Measurements from ENCODE around the gene PIP5K1C. TPM values are rescaled to one million over a fixed set of nuclear protein-coding genes. Genes with fewer than 3 reads are reported as not detected.

Gene PIP5K1C
- total and polyA plus RNA-seq, 9 of the 15 experiments (the other 6 are each of a cell fraction or from before 2014, with no cell fraction given), result 0.38 to 22.1 (median 4.1) TPM

- TF ChIP-seq GABPA (tag; conservative IDR thresholded peaks at IDR 0.05; ENCODE audit: low read depth) (no peak), KAT7 (CRISPR knock-in tag; IDR thresholded peaks at IDR 0.05; ENCODE audit: borderline replicate concordance) (no peak), ZKSCAN1 (IDR thresholded peaks at IDR 0.05; ENCODE audit: low read depth, low read length) (peak; percentile 78; the same call in 1 of the 2 replicates), FOXP1 (CRISPR knock-in tag; IDR thresholded peaks at IDR 0.05) (peak; percentile 85), ZNF146 (CRISPR knock-in tag; IDR thresholded peaks at IDR 0.05; ENCODE audit: unreplicated experiment) (no peak), ZNF311 (CRISPR knock-in tag; IDR thresholded peaks at IDR 0.05) (no peak), PCBP1 (IDR thresholded peaks at IDR 0.05; ENCODE audit: low read depth, low read length, poor library complexity, severe bottlenecking) (peak; percentile 100), GMEB1 (CRISPR knock-in tag; IDR thresholded peaks at IDR 0.05) (no peak), SMARCA5 (IDR thresholded peaks at IDR 0.05) (peak; percentile 100), NCOA1 (IDR thresholded peaks at IDR 0.05; ENCODE audit: low read depth) (peak; percentile 68; the same call in 1 of the 2 replicates), ARID1B (IDR thresholded peaks at IDR 0.05) (no peak; the same call in 1 of the 2 replicates), BRF1 (IDR thresholded peaks at IDR 0.05; ENCODE audit: borderline replicate concordance, extremely low read depth, insufficient read length) (no peak), HBP1 (CRISPR knock-in tag; IDR thresholded peaks at IDR 0.05) (no peak), CREB3L1 (IDR thresholded peaks at IDR 0.05; ENCODE audit: borderline replicate concordance, low read depth) (peak; percentile 30; the same call in 1 of the 2 replicates), TOE1 (IDR thresholded peaks at IDR 0.05; ENCODE audit: borderline replicate concordance) (peak; percentile 99), TOE1 (CRISPR knock-in tag; IDR thresholded peaks at IDR 0.05; ENCODE audit: borderline replicate concordance, low read depth) (no peak), FOXA1 (IDR thresholded peaks at IDR 0.05; ENCODE audit: borderline replicate concordance) (no peak), ZNF586 (CRISPR knock-in tag; conservative IDR thresholded peaks at IDR 0.05) (no peak), ZZZ3 (IDR thresholded peaks at IDR 0.05) (no peak), FOXA3 (CRISPR knock-in tag; conservative IDR thresholded peaks at IDR 0.05 in 1 of 2, IDR thresholded peaks at IDR 0.05 in 1 of 2) (peak in 1 of 2 experiments; percentile 59; a peak in 2 of 4 replicates), CBX3 (IDR thresholded peaks at IDR 0.05; ENCODE audit: borderline replicate concordance in 1 of 2, low read length in 2 of 2) (peak in 1 of 2 experiments; percentile 97; a peak in 2 of 3 replicates), KLF13 (tag; IDR thresholded peaks at IDR 0.05; ENCODE audit: borderline replicate concordance, low read depth) (peak; percentile 95), RCOR1 (IDR thresholded peaks at IDR 0.05; ENCODE audit: borderline replicate concordance in 1 of 2, low read depth in 2 of 2, low read length in 2 of 2) (peak; percentile 94 to 99), TCF7 (IDR thresholded peaks at IDR 0.05; ENCODE audit: borderline replicate concordance) (no peak)
Observed at GRCh38 chr19:3721131-3721886, 21.0 kb upstream of the PIP5K1C start (continued).
